ENCODE results near the gene CBX8.

GRCh38 chr17:79792984-79793923 lies 3.6 kb downstream of the CBX8 start:
- TF ChIP-seq CTCF (IDR thresholded peaks at IDR 0.05) (no peak), EP300 (IDR thresholded peaks at IDR 0.05) (no peak), POLR2A (IDR thresholded peaks at IDR 0.05; ENCODE audit: low read depth) (no peak), POLR2AphosphoS5 (IDR thresholded peaks at IDR 0.05) (peak; percentile 33 to 78)
